ENCODE results near the gene CFAP92.

CFAP92 gene

GRCh38 chr3:129009266-129009665 is 15.4 kb upstream of the CFAP92 start:
- in situ Hi-C loops (cut with MboI; ENCODE audit: low sequenced_read_pairs): no loop called here

GRCh38 chr3:129007792-129008191 is 13.9 kb upstream of the CFAP92 start:
- in situ Hi-C loops (cut with MboI; ENCODE audit: low sequenced_read_pairs): no loop called here

- in situ Hi-C loops (cut with MboI; ENCODE audit: low sequenced_read_pairs): no loop called here
These were observed 13.0 kb upstream of the CFAP92 start for GRCh38 chr3:129006864-129007263.

GRCh38 chr3:129005526-129006303 is 11.8 kb upstream of the CFAP92 start:
- in situ Hi-C loops (cut with MboI; ENCODE audit: low sequenced_read_pairs): no loop called here

- in situ Hi-C loops (cut with MboI; ENCODE audit: low sequenced_read_pairs): no loop called here
These were observed 10.9 kb upstream of the CFAP92 start for GRCh38 chr3:129004639-129005295.

- in situ Hi-C loops (cut with MboI; ENCODE audit: low sequenced_read_pairs): no loop called here
These were observed 9.8 kb upstream of the CFAP92 start for GRCh38 chr3:129003578-129004112.

- in situ Hi-C loops (cut with MboI; ENCODE audit: low sequenced_read_pairs): no loop called here
These were observed 9.0 kb upstream of the CFAP92 start for GRCh38 chr3:129002573-129003569.

GRCh38 chr3:129001806-129002572 is 8.1 kb upstream of the CFAP92 start:
- in situ Hi-C loops (cut with MboI; ENCODE audit: low sequenced_read_pairs): no loop called here

- in situ Hi-C loops (cut with MboI; ENCODE audit: low sequenced_read_pairs): no loop called here
These were observed 7.4 kb upstream of the CFAP92 start, which contains the start of gene EFCC1 for GRCh38 chr3:129001101-129001805. Gene EFCC1, plus strand, starts transcription at chr3:129001304. Its CDS starts 325 bp downstream, at chr3:129001629.

GRCh38 chr3:129000742-129001100 is 6.8 kb upstream of the CFAP92 start:
- in situ Hi-C loops (cut with MboI; ENCODE audit: low sequenced_read_pairs): no loop called here

- in situ Hi-C loops (cut with MboI; ENCODE audit: low sequenced_read_pairs): no loop called here
These were observed 5.2 kb upstream of the CFAP92 start for GRCh38 chr3:128999102-128999501.

- in situ Hi-C loops (cut with MboI; ENCODE audit: low sequenced_read_pairs): no loop called here
These were observed 4.7 kb upstream of the CFAP92 start for GRCh38 chr3:128998561-128998960.

GRCh38 chr3:128997486-128998133 is 3.7 kb upstream of the CFAP92 start:
- in situ Hi-C loops (cut with MboI; ENCODE audit: low sequenced_read_pairs): no loop called here

GRCh38 chr3:128996726-128997125 is 2.9 kb upstream of the CFAP92 start:
- in situ Hi-C loops (cut with MboI; ENCODE audit: low sequenced_read_pairs): no loop called here

GRCh38 chr3:128996200-128996599 is 2.3 kb upstream of the CFAP92 start:
- in situ Hi-C loops (cut with MboI; ENCODE audit: low sequenced_read_pairs): no loop called here

- in situ Hi-C loops (cut with MboI; ENCODE audit: low sequenced_read_pairs): no loop called here
These were observed 1.9 kb upstream of the CFAP92 start for GRCh38 chr3:128995737-128996136.

GRCh38 chr3:128994581-128995546 is 988 bp upstream of the CFAP92 start:
- in situ Hi-C loops (cut with MboI; ENCODE audit: low sequenced_read_pairs): no loop called here

GRCh38 chr3:128994173-128994512 is 267 bp upstream of the CFAP92 start:
- in situ Hi-C loops (cut with MboI; ENCODE audit: low sequenced_read_pairs): no loop called here
